Mesothelial cell of epicardium (in vitro differentiated cells): ENCODE measurements around the gene MEIG1. TPM values are rescaled to one million over a fixed set of nuclear protein-coding genes. Genes with fewer than 3 reads are reported as not detected.

Experiments used
- DNase-seq, 2 experiments: peaks; one replicate each; pipeline ENCODE4 v3.0.0; 2021; ENCODE audit warnings: low spot score in 2 of 2; ENCODE audit not compliant: unreplicated experiment in 2 of 2
- H3K27ac Mint-ChIP-seq: 2 replicates; pipeline ENCODE4 v1.8.0; 2021; ENCODE audit warnings: mixed read lengths
- H3K27me3 Mint-ChIP-seq: 2 replicates; pipeline ENCODE4 v1.8.0; 2021; ENCODE audit warnings: low read depth, mixed read lengths
- H3K36me3 Mint-ChIP-seq: 2 replicates; pipeline ENCODE4 v1.8.0; 2021; ENCODE audit warnings: mixed read lengths
- H3K4me1 Mint-ChIP-seq: 2 replicates; pipeline ENCODE4 v1.8.0; 2021; ENCODE audit warnings: mixed read lengths
- H3K4me3 Mint-ChIP-seq: 2 replicates; pipeline ENCODE4 v1.8.0; 2021; ENCODE audit warnings: mild to moderate bottlenecking, moderate library complexity, mixed read lengths
- H3K9me3 Mint-ChIP-seq: 2 replicates; pipeline ENCODE4 v1.8.0; 2021; ENCODE audit warnings: mixed read lengths
- total RNA-seq: library from RNA; stranded (reverse); gene quantifications from 3 replicates; pipeline ENCODE4 v1.2.1, GENCODE V29; 2021
- TF ChIP-seq, protein P1 (sequence below): fragments of 200-600 bp; sonication (generic); IDR thresholded peaks from one replicate; pipeline ENCODE4 v1.5.0; 2021; ENCODE audit warnings: antibody characterized with exemption; ENCODE audit not compliant: unreplicated experiment

Gene MEIG1
- 0.56 to 0.77 TPM in 2 of 3 replicates, not detected in the other for total RNA-seq

DNA sequence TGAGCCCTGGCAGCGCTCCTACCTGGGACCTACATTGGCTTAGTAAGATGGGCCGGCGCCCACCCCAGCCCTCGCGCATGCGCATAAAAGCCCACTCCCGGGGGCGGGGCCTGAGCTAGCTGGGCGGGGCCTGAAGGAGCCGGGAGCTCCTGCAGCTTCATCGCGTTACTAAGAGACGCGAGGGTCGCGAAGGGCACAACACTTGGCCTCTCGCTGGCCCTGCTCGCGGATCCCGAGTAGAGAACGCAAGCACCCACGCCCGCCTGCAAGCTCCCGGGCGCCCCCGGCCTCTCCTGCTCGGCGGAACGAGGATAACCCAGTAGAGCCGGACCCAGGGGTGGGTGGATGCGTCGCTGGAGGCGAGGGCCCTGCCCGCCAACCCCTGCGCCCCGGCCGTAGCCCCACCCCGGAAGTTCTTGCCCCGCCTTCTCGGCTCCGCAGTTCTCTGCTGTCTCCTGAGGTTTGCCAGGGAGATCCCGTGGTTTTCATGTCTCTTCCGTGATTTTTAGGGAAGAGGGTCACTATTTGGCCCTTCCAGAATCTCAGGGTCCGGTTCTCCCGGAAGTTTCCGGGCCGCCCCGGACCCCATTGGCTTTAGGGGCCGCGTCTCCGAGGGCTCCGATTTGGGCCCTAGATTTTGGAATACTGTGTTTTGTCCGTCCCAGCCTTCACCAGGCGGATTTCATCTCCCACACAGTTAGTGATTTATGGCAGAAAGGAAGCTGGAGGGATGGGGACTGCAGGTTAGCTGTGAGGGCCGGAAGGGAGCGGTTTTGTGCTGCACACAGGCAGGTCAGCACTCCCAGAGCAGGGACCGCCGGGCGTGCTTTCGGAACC, at the start of gene MEIG1:
MEIG1 (plus strand) TSS at position 168 of the 837 bp plus-strand sequence. CDS start 7,081 bp downstream, outside the sequence.
- TF ChIP-seq, protein P1, sequence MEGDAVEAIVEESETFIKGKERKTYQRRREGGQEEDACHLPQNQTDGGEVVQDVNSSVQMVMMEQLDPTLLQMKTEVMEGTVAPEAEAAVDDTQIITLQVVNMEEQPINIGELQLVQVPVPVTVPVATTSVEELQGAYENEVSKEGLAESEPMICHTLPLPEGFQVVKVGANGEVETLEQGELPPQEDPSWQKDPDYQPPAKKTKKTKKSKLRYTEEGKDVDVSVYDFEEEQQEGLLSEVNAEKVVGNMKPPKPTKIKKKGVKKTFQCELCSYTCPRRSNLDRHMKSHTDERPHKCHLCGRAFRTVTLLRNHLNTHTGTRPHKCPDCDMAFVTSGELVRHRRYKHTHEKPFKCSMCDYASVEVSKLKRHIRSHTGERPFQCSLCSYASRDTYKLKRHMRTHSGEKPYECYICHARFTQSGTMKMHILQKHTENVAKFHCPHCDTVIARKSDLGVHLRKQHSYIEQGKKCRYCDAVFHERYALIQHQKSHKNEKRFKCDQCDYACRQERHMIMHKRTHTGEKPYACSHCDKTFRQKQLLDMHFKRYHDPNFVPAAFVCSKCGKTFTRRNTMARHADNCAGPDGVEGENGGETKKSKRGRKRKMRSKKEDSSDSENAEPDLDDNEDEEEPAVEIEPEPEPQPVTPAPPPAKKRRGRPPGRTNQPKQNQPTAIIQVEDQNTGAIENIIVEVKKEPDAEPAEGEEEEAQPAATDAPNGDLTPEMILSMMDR = no peak
- Mint-ChIP-seq H3K27me3 (no peaks in the 10 kb centered on the region), H3K36me3 (no peaks in the 10 kb centered on the region), H3K4me1 (peaks cover 10% of the 10 kb centered on the region), H3K27ac (peak within 1 kb of the TSS; percentile 99), H3K4me3 (peak within 1 kb of the TSS; percentile 86), H3K9me3 (no peaks in the 10 kb centered on the region)
- DNase-seq = peak; percentile 85 to 99

DNA sequence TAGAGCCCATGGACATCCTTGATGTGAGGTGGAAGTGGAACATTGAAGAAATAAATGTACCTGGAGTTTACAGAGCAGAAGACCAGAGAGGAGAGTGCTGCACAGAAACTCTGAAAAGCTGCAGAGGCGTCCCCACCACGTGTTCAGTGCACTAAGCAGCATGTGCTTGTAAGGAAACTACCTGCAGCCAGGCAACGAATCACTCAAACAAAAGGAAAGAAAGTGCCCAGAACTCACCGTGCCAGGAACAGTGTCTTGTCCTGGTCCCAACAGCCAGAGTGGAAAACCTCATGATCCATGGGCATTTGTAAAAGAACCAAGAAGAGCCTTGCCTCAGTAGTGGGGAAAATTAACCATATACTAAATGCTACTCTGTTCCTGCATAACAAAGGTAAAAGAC, 48.2 kb upstream of the MEIG1 start:
- Mint-ChIP-seq H3K4me3 (no peak overlapping the region), H3K27me3 (no peaks in the 10 kb centered on the region), H3K4me1 (no peaks in the 10 kb centered on the region), H3K9me3 (peaks cover 64% of the 10 kb centered on the region), H3K27ac (no peak overlapping the region), H3K36me3 (peaks cover 91% of the 10 kb centered on the region)
- TF ChIP-seq, protein P1 = no peak
- no peak for DNase-seq

DNA sequence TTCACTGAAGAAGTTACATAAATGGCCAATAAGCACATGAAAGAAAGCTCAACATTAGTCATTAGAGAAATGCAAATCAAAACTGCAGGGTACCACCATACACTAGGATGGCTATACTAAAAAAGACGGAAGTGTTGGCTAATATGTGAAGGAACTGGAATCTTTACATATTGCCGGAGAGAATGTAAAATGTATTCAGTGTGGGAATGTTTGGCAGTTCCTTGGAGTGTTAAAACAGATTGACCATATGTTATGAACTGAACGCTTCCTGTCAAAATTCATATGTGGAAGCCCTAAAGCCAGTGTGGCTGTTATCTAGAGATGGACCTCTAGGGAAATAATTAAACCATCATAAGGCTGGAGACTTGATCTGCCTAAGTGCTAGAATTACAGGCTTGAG, 47.4 kb upstream of the MEIG1 start:
- TF ChIP-seq, protein P1 = no peak
- no peak for DNase-seq
- no peak overlapping the region for H3K27ac Mint-ChIP-seq
- no peak overlapping the region for H3K4me3 Mint-ChIP-seq
- no peaks in the 10 kb centered on the region for H3K27me3 Mint-ChIP-seq
- H3K9me3 Mint-ChIP-seq = peaks cover 71% of the 10 kb centered on the region
- no peaks in the 10 kb centered on the region for H3K4me1 Mint-ChIP-seq
- peaks cover 91% of the 10 kb centered on the region for H3K36me3 Mint-ChIP-seq

DNA sequence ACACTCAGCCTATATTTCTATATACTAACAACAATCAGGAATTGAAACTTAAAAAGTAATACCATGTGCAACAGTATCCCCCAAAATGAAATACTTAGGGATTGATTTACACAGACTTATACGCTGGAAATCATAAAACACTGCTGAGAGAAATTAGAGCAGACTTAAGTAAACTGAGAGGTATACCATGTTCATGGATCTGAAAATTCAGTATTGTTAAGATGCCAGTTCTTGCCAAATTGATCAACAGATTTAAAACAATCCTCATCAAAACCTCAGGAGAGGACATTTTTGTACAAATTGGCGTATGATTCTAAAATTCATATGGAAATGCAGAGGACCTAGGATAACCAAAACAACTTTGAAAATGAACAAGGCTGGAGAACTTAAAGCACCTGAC, 42.6 kb upstream of the MEIG1 start:
- H3K9me3 Mint-ChIP-seq = peaks cover 51% of the 10 kb centered on the region
- TF ChIP-seq, protein P1 = no peak

DNA sequence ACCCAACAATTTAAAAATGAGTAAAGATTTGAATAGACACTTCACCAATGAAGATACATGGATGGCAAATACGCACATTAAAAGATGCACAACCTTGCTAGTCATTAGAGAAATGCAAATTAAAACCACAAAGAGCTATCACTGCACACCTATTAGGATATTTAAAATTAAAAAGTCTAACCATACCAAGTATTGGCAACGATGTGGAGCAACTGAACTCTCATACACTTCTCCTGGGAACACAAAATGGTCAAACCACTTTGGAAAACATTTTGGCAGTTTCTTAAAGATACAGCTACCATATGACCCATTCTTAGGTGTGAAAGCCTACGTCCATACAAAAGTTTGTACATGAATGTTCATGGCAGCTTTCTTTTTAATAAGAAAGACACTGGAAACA, 41.4 kb upstream of the MEIG1 start:
- TF ChIP-seq, protein P1 = no peak
- Mint-ChIP-seq H3K4me1 (no peaks in the 10 kb centered on the region), H3K27me3 (no peaks in the 10 kb centered on the region), H3K9me3 (peaks cover 45% of the 10 kb centered on the region), H3K36me3 (peaks cover 88% of the 10 kb centered on the region), H3K4me3 (no peak overlapping the region), H3K27ac (no peak overlapping the region)
- no peak for DNase-seq

More for the DNA sequence above, 42.6 kb upstream of the MEIG1 start:
- Mint-ChIP-seq H3K4me3 (no peak overlapping the region), H3K36me3 (peaks cover 87% of the 10 kb centered on the region), H3K27me3 (no peaks in the 10 kb centered on the region), H3K27ac (no peak overlapping the region), H3K4me1 (no peaks in the 10 kb centered on the region)
- no peak for DNase-seq
